Lower leg skin (tissue), 3 donors: ENCODE data around the gene GLT6D1.

Experiments used
- CTCF ChIP-seq, 3 donors: fragments of 450-650 bp; IDR thresholded peaks; one replicate each; pipeline ENCODE4 v1.5.1; 2016; ENCODE audit warnings: antibody characterized with exemption in 3 of 3, mild to moderate bottlenecking in 3 of 3, moderate library complexity in 2 of 3
- POLR2A ChIP-seq, 2 donors: fragments of 450-650 bp; IDR thresholded peaks; one replicate each; pipeline ENCODE4 v1.6.1; 2016 to 2017; ENCODE audit warnings: antibody characterized with exemption in 2 of 2, mild to moderate bottlenecking in 1 of 2, moderate library complexity in 1 of 2

- TF ChIP-seq CTCF (IDR thresholded peaks at IDR 0.05) (no peak), POLR2A (IDR thresholded peaks at IDR 0.05) (no peak)
Measured at GRCh38 chr9:135606885-135607259, 32.5 kb downstream of the GLT6D1 start.
